Suprapubic skin (tissue), 4 donors: ENCODE measurements around the gene SPATA32.

Experiments used
- POLR2A ChIP-seq, 2 donors: fragments of 450-650 bp; IDR thresholded peaks; one replicate each; pipeline ENCODE4 v1.6.1; 2017; ENCODE audit warnings: antibody characterized with exemption in 2 of 2, mild to moderate bottlenecking in 2 of 2, moderate library complexity in 2 of 2
- POLR2AphosphoS5 ChIP-seq, 3 donors: sonication (generic); formaldehyde crosslinking; IDR thresholded peaks; one replicate each; pipeline ENCODE4 v1.6.1; 2017; ENCODE audit warnings: antibody characterized with exemption in 3 of 3
- TF ChIP-seq, protein P1 (sequence below), 2 donors: fragments of 200-600 bp in 1 of 2; fragments of 450-650 bp in 1 of 2; sonication (generic) in 1 of 2; IDR thresholded peaks; one replicate each; pipeline ENCODE4 v1.5.1; 2016 to 2019; ENCODE audit warnings: antibody characterized with exemption in 2 of 2, mild to moderate bottlenecking in 1 of 2, moderate library complexity in 1 of 2

DNA sequence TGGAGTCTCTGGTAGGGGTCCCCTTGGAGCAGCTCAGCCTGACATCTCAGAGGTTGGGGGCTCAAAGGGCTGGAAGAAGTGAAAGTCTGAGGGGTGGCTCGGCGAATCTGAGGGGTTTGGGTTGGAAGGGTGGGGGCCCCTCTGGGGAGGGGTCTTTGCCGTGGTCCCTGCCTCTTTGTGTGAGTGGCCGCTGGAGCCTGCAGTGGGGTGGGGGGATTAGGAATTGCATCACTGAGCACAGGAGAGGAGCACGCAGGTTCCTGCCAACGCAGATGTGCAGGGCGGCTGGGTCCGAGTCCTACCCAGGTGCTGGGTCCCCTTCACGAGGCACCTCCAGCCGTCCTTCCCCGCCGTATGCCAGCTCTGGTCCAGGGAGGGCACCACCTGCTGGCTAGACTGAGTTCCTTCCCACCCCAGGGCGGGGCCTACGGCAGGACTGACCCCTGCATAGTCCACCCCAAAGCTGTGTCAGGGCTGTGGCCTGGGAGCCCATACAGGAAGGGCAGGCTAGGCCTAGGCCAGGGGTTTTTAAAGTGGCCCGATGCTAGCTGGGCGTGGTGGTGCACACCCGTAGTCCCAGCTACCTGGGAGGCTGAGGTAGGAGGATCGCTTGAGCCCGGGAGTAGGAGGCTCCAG is 30.3 kb downstream of the SPATA32 start:
- TF ChIP-seq, protein P1, sequence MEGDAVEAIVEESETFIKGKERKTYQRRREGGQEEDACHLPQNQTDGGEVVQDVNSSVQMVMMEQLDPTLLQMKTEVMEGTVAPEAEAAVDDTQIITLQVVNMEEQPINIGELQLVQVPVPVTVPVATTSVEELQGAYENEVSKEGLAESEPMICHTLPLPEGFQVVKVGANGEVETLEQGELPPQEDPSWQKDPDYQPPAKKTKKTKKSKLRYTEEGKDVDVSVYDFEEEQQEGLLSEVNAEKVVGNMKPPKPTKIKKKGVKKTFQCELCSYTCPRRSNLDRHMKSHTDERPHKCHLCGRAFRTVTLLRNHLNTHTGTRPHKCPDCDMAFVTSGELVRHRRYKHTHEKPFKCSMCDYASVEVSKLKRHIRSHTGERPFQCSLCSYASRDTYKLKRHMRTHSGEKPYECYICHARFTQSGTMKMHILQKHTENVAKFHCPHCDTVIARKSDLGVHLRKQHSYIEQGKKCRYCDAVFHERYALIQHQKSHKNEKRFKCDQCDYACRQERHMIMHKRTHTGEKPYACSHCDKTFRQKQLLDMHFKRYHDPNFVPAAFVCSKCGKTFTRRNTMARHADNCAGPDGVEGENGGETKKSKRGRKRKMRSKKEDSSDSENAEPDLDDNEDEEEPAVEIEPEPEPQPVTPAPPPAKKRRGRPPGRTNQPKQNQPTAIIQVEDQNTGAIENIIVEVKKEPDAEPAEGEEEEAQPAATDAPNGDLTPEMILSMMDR (IDR thresholded peaks at IDR 0.05), result no peak
- TF ChIP-seq POLR2A (IDR thresholded peaks at IDR 0.05) (no peak), POLR2AphosphoS5 (IDR thresholded peaks at IDR 0.05) (no peak)
